Lower leg skin (tissue), 4 donors: ENCODE data around the gene AQP5. TPM values are rescaled to one million over a fixed set of nuclear protein-coding genes. Genes with fewer than 3 reads are reported as not detected.

ENCODE experiments used
- DNase-seq, 2 donors: peaks; one replicate each; pipeline ENCODE4 v3.0.0-alpha.2; 2019; ENCODE audit warnings: low spot score in 2 of 2
- H3K4me3 ChIP-seq: fragments of 200-600 bp; sonication (generic); 2 replicates; pipeline ENCODE4 v1.5.1; 2017; ENCODE audit warnings: mild to moderate bottlenecking, low read depth; ENCODE audit not compliant: poor library complexity, severe bottlenecking
- POLR2A ChIP-seq, 2 donors: fragments of 450-650 bp; IDR thresholded peaks; one replicate each; pipeline ENCODE4 v1.6.1; 2016 to 2017; ENCODE audit warnings: antibody characterized with exemption in 2 of 2, mild to moderate bottlenecking in 1 of 2, moderate library complexity in 1 of 2
- WGBS, 2 donors: methylation state at CpG; one replicate each; pipeline ENCODE4 v1.1.5; 2018; 5-methylcytosine and 5-hydroxymethylcytosine counted together
- intact Hi-C: fragments of 100-400 bp; cut with DNase I; formaldehyde crosslinking; loops from one replicate; pipeline ENCODE4 v1.15.0; 2023; ENCODE audit warnings: low total_unique reads
- total RNA-seq, 4 donors: library from RNA; depleted of rRNA; stranded (reverse); fragments of >200 nt; gene quantifications; one replicate each; pipeline ENCODE4 v1.1.0, GENCODE V29; 2016
- TF ChIP-seq, protein P1 (sequence below), 3 donors: fragments of 450-650 bp; IDR thresholded peaks; one replicate each; pipeline ENCODE4 v1.5.1; 2016; ENCODE audit warnings: antibody characterized with exemption in 3 of 3, mild to moderate bottlenecking in 3 of 3, moderate library complexity in 2 of 3

The AQP5 gene
- total RNA-seq, 4 donors from 2014 or later, result 48.4 to 332 (median 203) TPM

DNA sequence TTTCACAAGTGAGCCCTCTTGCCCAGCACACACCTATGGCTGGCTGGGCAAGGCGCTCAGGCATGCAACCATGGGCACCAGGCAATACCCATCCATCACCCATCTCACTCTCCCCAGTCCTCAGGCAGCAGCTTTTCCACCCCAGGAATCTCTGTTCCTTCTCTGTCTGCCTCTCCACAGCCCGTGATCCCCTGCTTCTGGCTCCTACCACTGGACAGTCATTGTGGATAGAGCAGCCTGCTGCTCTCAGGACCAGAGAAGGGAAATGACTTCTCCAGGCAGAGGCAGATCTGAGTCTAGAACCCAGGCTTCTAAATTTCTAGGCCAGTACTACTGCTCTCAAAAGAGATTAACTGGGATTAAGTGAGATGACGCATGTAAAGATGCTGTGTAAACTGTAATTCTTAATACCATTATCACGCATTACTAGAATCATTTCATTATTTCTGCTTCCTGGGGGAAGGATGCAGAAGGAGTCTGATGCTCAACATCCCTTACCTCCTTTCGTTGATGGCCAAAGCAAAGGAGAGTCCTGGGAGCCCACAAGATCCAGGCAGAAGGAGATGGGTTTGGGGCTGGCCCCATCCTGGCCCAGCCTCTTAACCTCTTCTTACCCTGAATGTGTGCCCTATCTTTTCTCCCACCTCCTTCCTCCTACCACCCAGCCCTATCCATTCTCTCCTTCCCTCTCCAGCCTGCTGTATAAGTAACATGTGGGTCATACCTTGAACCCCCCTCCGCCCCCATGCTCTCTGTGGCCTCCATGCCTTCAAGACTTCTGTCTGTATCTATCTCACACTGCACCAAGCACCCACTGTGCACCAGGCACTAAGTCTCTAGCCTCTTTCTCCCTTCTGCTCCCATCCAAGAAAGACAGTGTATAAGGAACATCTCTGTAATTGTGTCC is 4.8 kb upstream of the AQP5 start:
- 93 to 96% methylated on average over 6 of the region's 6 CpGs for WGBS, 2 donors
- TF ChIP-seq POLR2A (IDR thresholded peaks at IDR 0.05), result no peak
- TF ChIP-seq, protein P1, sequence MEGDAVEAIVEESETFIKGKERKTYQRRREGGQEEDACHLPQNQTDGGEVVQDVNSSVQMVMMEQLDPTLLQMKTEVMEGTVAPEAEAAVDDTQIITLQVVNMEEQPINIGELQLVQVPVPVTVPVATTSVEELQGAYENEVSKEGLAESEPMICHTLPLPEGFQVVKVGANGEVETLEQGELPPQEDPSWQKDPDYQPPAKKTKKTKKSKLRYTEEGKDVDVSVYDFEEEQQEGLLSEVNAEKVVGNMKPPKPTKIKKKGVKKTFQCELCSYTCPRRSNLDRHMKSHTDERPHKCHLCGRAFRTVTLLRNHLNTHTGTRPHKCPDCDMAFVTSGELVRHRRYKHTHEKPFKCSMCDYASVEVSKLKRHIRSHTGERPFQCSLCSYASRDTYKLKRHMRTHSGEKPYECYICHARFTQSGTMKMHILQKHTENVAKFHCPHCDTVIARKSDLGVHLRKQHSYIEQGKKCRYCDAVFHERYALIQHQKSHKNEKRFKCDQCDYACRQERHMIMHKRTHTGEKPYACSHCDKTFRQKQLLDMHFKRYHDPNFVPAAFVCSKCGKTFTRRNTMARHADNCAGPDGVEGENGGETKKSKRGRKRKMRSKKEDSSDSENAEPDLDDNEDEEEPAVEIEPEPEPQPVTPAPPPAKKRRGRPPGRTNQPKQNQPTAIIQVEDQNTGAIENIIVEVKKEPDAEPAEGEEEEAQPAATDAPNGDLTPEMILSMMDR (IDR thresholded peaks at IDR 0.05), result no peak
- intact Hi-C loops, result no loop called here
- DNase-seq, result no peak
- no peak overlapping the region for H3K4me3 ChIP-seq

DNA sequence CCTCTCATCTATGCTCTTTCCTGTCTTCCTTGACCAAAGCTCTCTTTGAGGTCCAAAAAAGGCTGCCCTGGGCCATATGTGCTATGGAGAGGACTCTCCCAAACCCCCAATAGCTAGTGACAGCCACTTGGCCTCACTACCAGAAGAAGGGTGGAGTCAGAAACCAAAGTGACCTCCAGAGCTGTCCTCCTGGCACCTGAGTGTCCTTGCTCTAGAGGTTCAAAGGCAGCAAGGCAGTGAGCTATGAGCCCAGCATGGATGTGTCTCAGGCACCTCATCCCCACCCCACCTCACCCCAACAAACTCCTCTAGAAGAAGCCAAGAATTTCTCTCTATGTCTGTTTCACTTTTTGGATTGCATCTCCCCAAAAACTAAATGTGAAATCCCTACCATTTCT is 4.1 kb upstream of the AQP5 start:
- intact Hi-C loops, result no loop called here
- no peak overlapping the region for H3K4me3 ChIP-seq
- no peak for DNase-seq
- no peak for TF ChIP-seq POLR2A (IDR thresholded peaks at IDR 0.05)
- TF ChIP-seq, protein P1 (IDR thresholded peaks at IDR 0.05), result no peak

DNA sequence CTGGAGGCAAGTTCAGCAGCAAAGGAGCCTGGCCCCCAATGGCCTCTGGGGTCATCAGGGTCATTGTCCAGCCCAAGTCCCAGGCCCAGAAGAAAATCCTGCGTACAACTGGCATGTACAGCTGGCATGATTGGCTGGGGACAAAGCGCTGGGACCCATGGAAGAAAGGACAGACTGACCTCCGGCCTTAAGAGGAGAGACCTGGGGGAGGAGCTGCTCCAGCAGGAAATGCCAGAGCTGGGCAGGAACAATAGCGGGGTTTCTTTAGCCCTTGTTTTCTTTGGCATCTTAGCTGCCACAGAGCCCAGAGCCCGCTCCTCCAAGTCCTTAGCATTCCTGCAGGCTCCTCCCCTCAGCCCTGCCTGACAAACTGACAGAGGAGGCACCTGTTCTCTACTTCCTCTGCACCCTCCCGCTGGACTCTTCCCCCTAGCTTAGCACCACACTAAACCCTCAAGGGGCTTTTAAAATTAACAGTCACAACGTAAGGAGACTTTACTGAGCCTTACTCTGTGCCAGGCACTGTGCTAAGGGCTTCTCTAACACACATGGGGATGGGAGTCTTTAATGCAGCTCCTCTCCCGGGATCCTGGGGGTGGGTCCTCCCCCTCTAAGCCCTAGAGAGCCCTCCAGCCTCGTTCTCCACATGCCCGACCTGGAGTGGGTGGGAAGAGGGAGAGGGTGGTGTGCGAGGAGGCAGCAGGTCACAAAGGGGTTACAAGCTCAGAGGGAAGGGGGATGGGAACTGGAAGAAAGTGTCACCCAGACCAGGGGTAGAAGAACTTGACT is 1.8 kb upstream of the AQP5 start:
- no peak for DNase-seq
- WGBS, 2 donors, result 46 to 58% methylated on average over 11 of the region's 11 CpGs
- intact Hi-C loops, result no loop called here
- no peak for TF ChIP-seq POLR2A (IDR thresholded peaks at IDR 0.05)
- TF ChIP-seq, protein P1 (IDR thresholded peaks at IDR 0.05), result no peak
- no peak overlapping the region for H3K4me3 ChIP-seq

DNA sequence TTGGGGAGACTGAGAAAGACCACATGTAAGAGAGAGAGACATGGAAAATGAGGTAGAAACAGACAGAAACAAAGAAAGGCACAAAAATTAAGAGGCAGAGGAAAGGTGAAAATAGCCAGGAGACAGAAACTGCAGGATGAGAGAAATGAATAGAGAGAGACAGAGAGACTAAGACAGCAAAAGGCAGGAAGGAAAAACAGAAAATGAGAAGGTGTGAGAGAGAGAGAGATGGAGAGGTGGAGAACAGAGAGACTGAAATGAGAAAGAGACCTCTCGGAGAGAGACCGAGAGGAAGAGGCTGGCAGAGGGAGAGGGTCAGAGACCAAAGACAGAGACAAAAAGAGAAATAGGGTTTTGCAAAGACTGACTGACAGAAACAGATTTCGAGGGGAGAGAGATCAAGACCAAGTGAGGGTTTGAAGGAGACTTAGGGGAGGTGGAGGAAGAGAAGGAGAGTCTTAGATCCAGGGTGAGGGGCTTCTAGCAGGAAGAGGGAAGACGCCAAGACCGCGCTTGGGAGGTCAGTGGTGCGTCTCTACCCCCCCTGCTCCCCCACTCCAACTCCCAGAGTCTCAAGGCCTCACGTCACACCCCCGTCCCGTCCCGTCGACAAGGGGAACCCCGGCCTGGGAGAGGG is 1.1 kb upstream of the AQP5 start:
- H3K4me3 ChIP-seq, result no peak overlapping the region
- no peak for DNase-seq
- no peak for TF ChIP-seq POLR2A (IDR thresholded peaks at IDR 0.05)
- TF ChIP-seq, protein P1 (IDR thresholded peaks at IDR 0.05), result no peak
- intact Hi-C loops, result no loop called here
- 40 to 42% methylated on average over 13 of the region's 13 CpGs for WGBS, 2 donors

DNA sequence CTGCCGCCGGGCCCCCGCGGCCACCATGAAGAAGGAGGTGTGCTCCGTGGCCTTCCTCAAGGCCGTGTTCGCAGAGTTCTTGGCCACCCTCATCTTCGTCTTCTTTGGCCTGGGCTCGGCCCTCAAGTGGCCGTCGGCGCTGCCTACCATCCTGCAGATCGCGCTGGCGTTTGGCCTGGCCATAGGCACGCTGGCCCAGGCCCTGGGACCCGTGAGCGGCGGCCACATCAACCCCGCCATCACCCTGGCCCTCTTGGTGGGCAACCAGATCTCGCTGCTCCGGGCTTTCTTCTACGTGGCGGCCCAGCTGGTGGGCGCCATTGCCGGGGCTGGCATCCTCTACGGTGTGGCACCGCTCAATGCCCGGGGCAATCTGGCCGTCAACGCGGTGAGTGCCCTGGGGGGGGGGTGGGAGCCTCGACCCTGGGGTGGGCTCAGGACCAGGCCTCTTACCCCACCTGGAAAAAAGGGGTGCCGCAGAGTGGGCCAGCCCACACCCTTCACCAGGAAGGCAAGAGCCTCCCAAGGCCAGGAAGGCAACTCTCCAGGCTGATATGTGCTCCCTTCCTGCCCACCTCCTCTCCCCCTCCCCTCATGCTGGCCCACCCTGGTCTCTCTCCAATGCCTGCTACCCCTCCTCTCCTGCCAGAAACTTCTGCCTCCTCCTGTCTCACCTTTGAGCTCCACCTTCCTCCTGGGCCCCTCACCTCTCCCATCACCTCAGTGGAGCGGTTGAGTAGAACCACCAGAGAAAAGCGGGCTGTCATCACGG is 507 bp downstream of the AQP5 start:
- no peak overlapping the region for H3K4me3 ChIP-seq
- intact Hi-C loops, result no loop called here
- TF ChIP-seq, protein P1 (IDR thresholded peaks at IDR 0.05), result no peak
- no peak for TF ChIP-seq POLR2A (IDR thresholded peaks at IDR 0.05)
- DNase-seq, result no peak
- 66 to 77% methylated on average over 14 to 32 of the region's 37 CpGs for WGBS, 2 donors
